Measurements from ENCODE around the gene PTCRA.

The PTCRA gene

DNA sequence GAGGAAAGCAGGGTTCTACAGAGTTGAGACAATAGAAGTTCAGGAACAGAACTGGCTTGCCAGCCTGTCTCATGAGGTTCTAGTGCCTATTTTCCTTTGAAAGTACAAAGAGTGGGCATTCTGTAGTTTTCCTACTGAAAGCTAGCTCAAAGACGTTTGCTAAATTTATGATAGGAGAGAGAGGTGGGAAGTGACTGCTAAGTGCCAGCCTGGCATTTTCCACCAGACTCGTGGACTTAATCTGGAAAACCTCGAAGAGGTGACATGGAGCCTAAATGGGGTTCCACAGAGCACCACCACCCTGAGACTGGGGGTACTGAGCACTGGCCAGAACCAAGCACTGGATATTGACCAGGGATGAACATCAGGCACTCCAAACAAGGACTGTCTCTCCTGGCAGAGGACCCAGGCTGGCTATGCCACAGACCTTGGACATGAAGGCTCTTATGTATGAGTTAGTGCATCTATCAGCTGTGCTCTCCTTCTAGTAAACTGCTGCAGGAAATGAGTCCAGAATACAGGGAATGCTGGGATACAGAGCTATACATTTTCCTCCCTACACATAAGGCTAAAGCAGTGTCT, 56.0 kb downstream of the PTCRA start:
- DNase-seq (ENCODE audit: low read depth in 2 of 2) = no peak

DNA sequence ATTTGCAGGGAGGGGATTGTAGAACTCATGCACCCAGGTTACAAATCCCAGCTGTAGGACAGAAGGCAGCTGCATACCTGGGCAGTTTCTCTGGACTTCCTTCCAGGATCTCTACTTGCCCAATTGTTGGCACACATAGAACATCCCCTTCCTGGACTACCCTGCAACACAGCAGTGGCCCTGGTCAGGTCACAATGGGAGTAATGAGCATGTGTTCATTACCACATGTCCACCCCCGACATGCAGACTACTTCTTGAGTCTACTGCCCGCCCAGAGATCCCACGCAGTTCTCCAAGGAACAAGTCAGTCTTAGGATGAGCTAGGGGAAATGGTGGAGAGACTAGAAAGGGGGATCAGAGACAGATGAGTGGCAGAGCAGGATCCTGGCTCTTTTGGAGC, 58.1 kb downstream of the PTCRA start:
- DNase-seq (ENCODE audit: low read depth in 2 of 2) = no peak

DNA sequence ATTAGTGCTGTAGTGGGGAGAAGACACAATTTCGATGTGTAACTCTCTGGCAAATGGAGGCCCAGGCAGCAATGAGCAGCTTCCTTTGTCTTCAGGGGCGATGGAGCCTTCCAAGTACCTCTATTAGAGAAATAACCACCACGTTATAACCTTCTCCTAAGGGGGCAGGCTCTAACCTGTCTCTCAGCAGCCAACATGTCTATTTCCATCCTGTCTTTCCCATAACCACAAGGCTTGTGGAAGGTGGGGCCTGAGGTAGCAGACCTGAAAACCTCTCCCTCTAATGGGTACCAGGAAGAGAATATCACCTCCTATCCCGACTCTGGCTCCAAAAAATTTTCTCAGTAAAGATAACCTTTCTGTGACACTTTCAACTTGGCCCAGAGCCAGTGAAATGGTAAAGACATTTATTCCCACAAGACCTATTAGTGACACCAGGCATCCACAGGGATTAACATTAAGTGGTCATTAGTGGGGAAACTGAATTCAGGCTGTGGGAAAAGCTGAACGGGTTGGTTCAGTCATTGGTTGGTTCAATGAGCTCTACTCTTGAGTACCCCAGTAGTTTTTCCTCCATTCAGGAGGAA, 59.2 kb downstream of the PTCRA start:
- DNase-seq (ENCODE audit: low read depth in 2 of 2) = no peak

All from stimulated activated CD4-positive, alpha-beta T cell treated with anti-CD3 and anti-CD28 coated beads, Interleukin-12 subunit alpha, Interleukin-12 subunit beta, amount 100 ng/mL, for 24 hours (primary cell).